Measurements from ENCODE around the gene RAB40B. TPM values are rescaled to one million over a fixed set of nuclear protein-coding genes. Genes with fewer than 3 reads are reported as not detected.

Gene RAB40B
- total and polyA plus RNA-seq, 8 donors = 3.4 to 15.8 (median 6.5) TPM

- FAIRE-seq (no peak), ATAC-seq (no peak), DNase-seq (no peak)
- intact Hi-C loops (cut with DNase I) = no loop called here
- TF ChIP-seq CTCF (IDR thresholded peaks at IDR 0.05) = no peak
- no peaks in the 10 kb centered on the region for H3K36me3 ChIP-seq
- peaks cover 3 to 4% (median 3%) of the 10 kb centered on the region in 3 donors for H3K4me1 ChIP-seq
- H3K4me3 ChIP-seq = no peak overlapping the region
- H3K27ac ChIP-seq = peak overlapping the region in 2 of 4 donors; percentile 47 to 70
- H3K9me3 ChIP-seq = no peaks in the 10 kb centered on the region
- WGBS, 2 donors = 97% methylated on average over 1 of the region's 1 CpG
- no peaks in the 10 kb centered on the region for H3K27me3 ChIP-seq
Measured at GRCh38 chr17:82683534-82683933, 15.0 kb downstream of the RAB40B start.

GRCh38 chr17:82681547-82681946 is 17.0 kb downstream of the RAB40B start:
- no peak overlapping the region for H3K4me3 ChIP-seq
- no peaks in the 10 kb centered on the region for H3K27me3 ChIP-seq
- no peak for TF ChIP-seq CTCF (IDR thresholded peaks at IDR 0.05)
- peaks cover 3 to 4% (median 3%) of the 10 kb centered on the region in 3 donors for H3K4me1 ChIP-seq
- no peak overlapping the region for H3K27ac ChIP-seq
- intact Hi-C loops (cut with DNase I) = no loop called here
- no peaks in the 10 kb centered on the region for H3K9me3 ChIP-seq
- WGBS, 2 donors = 95 to 98% methylated on average over 3 of the region's 3 CpGs
- DNase-seq = no peak
- no peak for ATAC-seq
- no peaks in the 10 kb centered on the region for H3K36me3 ChIP-seq
- no peak for FAIRE-seq

GRCh38 chr17:82679586-82680465 is 18.7 kb downstream of the RAB40B start:
- Histone ChIP-seq H3K4me3 (no peak overlapping the region), H3K27ac (no peak overlapping the region), H3K4me1 (peaks cover 3 to 4% (median 3%) of the 10 kb centered on the region in 3 donors), H3K36me3 (no peaks in the 10 kb centered on the region), H3K27me3 (no peaks in the 10 kb centered on the region), H3K9me3 (no peaks in the 10 kb centered on the region)
- TF ChIP-seq CTCF (IDR thresholded peaks at IDR 0.05) = no peak
- peak in 1 of 6 donors; percentile 44 for DNase-seq
- WGBS, 2 donors = 88 to 89% methylated on average over 28 of the region's 28 CpGs
- ATAC-seq = peak in 1 of 4 donors; percentile 5
- no peak for FAIRE-seq
- intact Hi-C loops (cut with DNase I) = no loop called here

- ATAC-seq (peak in 1 of 4 donors; percentile 41), DNase-seq (peak in 1 of 6 donors; percentile 22), FAIRE-seq (no peak)
- Histone ChIP-seq H3K4me1 (no peaks in the 10 kb centered on the region), H3K27me3 (no peaks in the 10 kb centered on the region), H3K36me3 (no peaks in the 10 kb centered on the region), H3K9me3 (no peaks in the 10 kb centered on the region), H3K27ac (no peak overlapping the region), H3K4me3 (no peak overlapping the region)
- WGBS, 2 donors = 86 to 87% methylated on average over 14 of the region's 14 CpGs
- intact Hi-C loops (cut with DNase I) = no loop called here
- TF ChIP-seq CTCF (IDR thresholded peaks at IDR 0.05) = no peak
Measured at GRCh38 chr17:82678265-82678891, 20.1 kb downstream of the RAB40B start.
